H9 (cell line): Measurements from ENCODE around the gene TBC1D20. TPM values are rescaled to one million over a fixed set of nuclear protein-coding genes. Genes with fewer than 3 reads are reported as not detected.

Experiments
- DNase-seq: peaks from one replicate; pipeline ENCODE4 v3.0.0-alpha.2; 2017
- H2AFZ ChIP-seq: one replicate; pipeline ENCODE4 v1.6.1; 2013; ENCODE audit warnings: mild to moderate bottlenecking, low read length, control low read depth, moderate library complexity
- H2AK5ac ChIP-seq: 2 replicates; pipeline ENCODE4 v1.6.1; 2013; ENCODE audit warnings: low read length, control low read depth, mixed read lengths; ENCODE audit not compliant: insufficient read length
- H2BK120ac ChIP-seq: one replicate; pipeline ENCODE4 v1.6.1; 2013; ENCODE audit warnings: low read depth, mild to moderate bottlenecking, low read length, control low read depth, inconsistent platforms; ENCODE audit not compliant: poor library complexity, severe bottlenecking
- H2BK12ac ChIP-seq: 2 replicates; pipeline ENCODE4 v1.6.1; 2013; ENCODE audit warnings: low read length, control low read depth, mixed read lengths, low read depth; ENCODE audit not compliant: insufficient read length
- H2BK15ac ChIP-seq: 2 replicates; pipeline ENCODE4 v1.6.1; 2013; ENCODE audit warnings: low read depth, low read length, control low read depth
- H2BK20ac ChIP-seq: one replicate; pipeline ENCODE4 v1.6.1; 2013; ENCODE audit warnings: low read depth, mild to moderate bottlenecking, low read length, control low read depth, inconsistent platforms; ENCODE audit not compliant: poor library complexity, severe bottlenecking
- H2BK5ac ChIP-seq: 2 replicates; pipeline ENCODE4 v1.6.1; 2013; ENCODE audit warnings: low read length, control low read depth, mixed read lengths; ENCODE audit not compliant: insufficient read length
- H3K14ac ChIP-seq: 2 replicates; pipeline ENCODE4 v1.6.1; 2013; ENCODE audit warnings: low read length, control low read depth; ENCODE audit not compliant: insufficient read depth
- H3K18ac ChIP-seq: 2 replicates; pipeline ENCODE4 v1.6.1; 2013; ENCODE audit warnings: low read depth, mild to moderate bottlenecking, mixed read lengths, low read length, control low read depth; ENCODE audit not compliant: insufficient read length
- H3K23ac ChIP-seq: 2 replicates; pipeline ENCODE4 v1.6.1; 2013; ENCODE audit warnings: low read length, control low read depth, mixed read lengths, low read depth; ENCODE audit not compliant: insufficient read length
- H3K23me2 ChIP-seq: 2 replicates; pipeline ENCODE4 v1.6.1; 2013; ENCODE audit warnings: low read depth, mild to moderate bottlenecking, mixed read lengths, low read length, control low read depth; ENCODE audit not compliant: insufficient read length, poor library complexity, severe bottlenecking
- H3K27ac ChIP-seq: 2 replicates; pipeline ENCODE4 v1.5.1; 2013; ENCODE audit warnings: low read length, control low read depth, mixed read lengths, low read depth; ENCODE audit not compliant: insufficient read length
- H3K27me3 ChIP-seq: 2 replicates; pipeline ENCODE4 v1.6.1; 2013; ENCODE audit warnings: low read length, control low read depth, inconsistent platforms; ENCODE audit not compliant: insufficient read depth
- H3K4ac ChIP-seq: 2 replicates; pipeline ENCODE4 v1.6.1; 2013; ENCODE audit warnings: low read depth, mild to moderate bottlenecking, control low read depth, inconsistent platforms, low read length, moderate library complexity
- H3K4me1 ChIP-seq: 2 replicates; pipeline ENCODE4 v1.6.1; 2013; ENCODE audit warnings: low read length, control low read depth, inconsistent platforms; ENCODE audit not compliant: insufficient read depth
- H3K4me2 ChIP-seq: 2 replicates; pipeline ENCODE4 v1.6.1; 2013; ENCODE audit warnings: low read length, control low read depth, mixed read lengths; ENCODE audit not compliant: insufficient read length, insufficient read depth
- H3K56ac ChIP-seq: 2 replicates; pipeline ENCODE4 v1.6.1; 2013; ENCODE audit warnings: low read depth, mild to moderate bottlenecking, mixed read lengths, low read length, control low read depth; ENCODE audit not compliant: insufficient read length
- H3K79me1 ChIP-seq: 2 replicates; pipeline ENCODE4 v1.6.1; 2013; ENCODE audit warnings: low read depth, mild to moderate bottlenecking, moderate library complexity, low read length, control low read depth, inconsistent platforms; ENCODE audit not compliant: insufficient read depth, poor library complexity, severe bottlenecking
- H3K79me2 ChIP-seq: 2 replicates; pipeline ENCODE4 v1.6.1; 2013; ENCODE audit warnings: low read length, control low read depth, inconsistent platforms; ENCODE audit not compliant: insufficient read depth
- H3K9ac ChIP-seq: 2 replicates; pipeline ENCODE4 v1.6.1; 2013; ENCODE audit warnings: low read length, control low read depth, mixed read lengths; ENCODE audit not compliant: insufficient read length; ENCODE audit errors: extremely low read depth
- H3K9me3 ChIP-seq: one replicate; pipeline ENCODE4 v1.6.1; 2013; ENCODE audit warnings: low read depth, low read length, inconsistent platforms; ENCODE audit not compliant: control insufficient read depth
- H3T11ph ChIP-seq: one replicate; pipeline ENCODE4 v1.6.1; 2013; ENCODE audit warnings: mild to moderate bottlenecking, low read length, control low read depth, inconsistent platforms
- H4K20me1 ChIP-seq: one replicate; pipeline ENCODE4 v1.6.1; 2013; ENCODE audit not compliant: control insufficient read depth, insufficient read length, insufficient read depth
- H4K5ac ChIP-seq: 2 replicates; pipeline ENCODE4 v1.6.1; 2013; ENCODE audit warnings: low read depth, mild to moderate bottlenecking, mixed read lengths, low read length, control low read depth; ENCODE audit not compliant: insufficient read length
- H4K8ac ChIP-seq: replicated peaks from 2 replicates; pipeline ENCODE4 v1.6.1; 2013; ENCODE audit warnings: low read length, control low read depth, mixed read lengths, low read depth; ENCODE audit not compliant: insufficient read length
- H4K91ac ChIP-seq: 2 replicates; pipeline ENCODE4 v1.6.1; 2013; ENCODE audit warnings: low read depth, mild to moderate bottlenecking, moderate library complexity, mixed read lengths, low read length, control low read depth; ENCODE audit not compliant: insufficient read length
- H3K27ac Mint-ChIP-seq, 3 experiments: 2 replicates in 2 of 3; 3 replicates in 1 of 3; pipeline ENCODE4 v1.8.0; 2020 to 2021; ENCODE audit warnings: mixed read lengths in 3 of 3, mild to moderate bottlenecking in 1 of 3, moderate library complexity in 1 of 3
- H3K27me3 Mint-ChIP-seq: 2 replicates; pipeline ENCODE4 v1.8.0; 2021; ENCODE audit warnings: low read depth, mild to moderate bottlenecking, moderate library complexity, mixed read lengths
- H3K36me3 Mint-ChIP-seq, 3 experiments: 2 replicates in 2 of 3; 3 replicates in 1 of 3; pipeline ENCODE4 v1.8.0; 2020 to 2021; ENCODE audit warnings: low read depth in 3 of 3, mixed read lengths in 3 of 3; ENCODE audit not compliant: insufficient read depth in 1 of 3
- H3K4me1 Mint-ChIP-seq, 2 experiments: 2 replicates each; pipeline ENCODE4 v1.8.0; 2020; ENCODE audit warnings: mixed read lengths in 2 of 2
- H3K4me3 Mint-ChIP-seq, 2 experiments: 2 replicates in 1 of 2; 3 replicates in 1 of 2; pipeline ENCODE4 v1.8.0; 2020 to 2021; ENCODE audit warnings: mild to moderate bottlenecking in 2 of 2, mixed read lengths in 2 of 2, moderate library complexity in 1 of 2
- H3K9me3 Mint-ChIP-seq, 2 experiments: 2 replicates in 1 of 2; 3 replicates in 1 of 2; pipeline ENCODE4 v1.8.0; 2020; ENCODE audit warnings: mild to moderate bottlenecking in 2 of 2, mixed read lengths in 2 of 2, moderate library complexity in 1 of 2
- WGBS: extraction: QIAGEN DNeasy Blood & Tissue Kit; methylation state at CpG from one replicate; pipeline ENCODE4 v1.1.7; 2013; ENCODE audit warnings: missing lambda C conversion rate, low lambda C conversion rate, mixed read lengths; ENCODE audit not compliant: insufficient read length; ENCODE audit errors: extremely low coverage; 5-methylcytosine and 5-hydroxymethylcytosine counted together
- total RNA-seq: library from RNA; stranded (reverse); gene quantifications from 2 replicates; pipeline ENCODE4 v1.2.1, GENCODE V29; 2021
- TF ChIP-seq, protein P1 (sequence below): fragments of 200-600 bp; sonication (generic); conservative IDR thresholded peaks from 3 replicates; pipeline ENCODE4 v1.8.0; 2021; ENCODE audit warnings: antibody characterized with exemption, mild to moderate bottlenecking

Gene TBC1D20
- total RNA-seq, 1 experiment from 2014 or later, result 17.9 TPM

DNA sequence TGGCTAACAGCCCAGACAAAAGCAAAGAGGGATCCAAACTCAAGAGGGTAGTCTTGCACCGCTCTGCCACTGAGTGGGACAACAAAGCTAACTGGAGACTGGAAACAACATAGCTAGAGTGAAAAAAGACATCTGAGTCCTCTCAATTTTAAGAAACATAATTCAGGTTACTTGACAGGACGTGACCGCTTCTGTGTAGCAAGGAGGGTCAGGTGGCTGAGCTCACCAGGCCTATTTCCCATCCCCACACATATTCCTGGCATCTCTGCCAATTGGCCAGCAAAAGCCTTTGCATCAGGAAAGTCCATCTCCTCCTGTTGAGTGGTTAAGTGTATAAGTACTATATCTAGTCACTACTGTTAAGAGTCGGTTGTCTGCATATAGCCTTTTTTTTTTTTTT is 25.3 kb upstream of the TBC1D20 start:
- no peak overlapping the region for H4K5ac ChIP-seq
- no peaks in the 10 kb centered on the region for H3K4me1 ChIP-seq
- no peak overlapping the region for H3K56ac ChIP-seq
- H2BK15ac ChIP-seq, result no peak overlapping the region
- no peaks in the 10 kb centered on the region for H3K27me3 ChIP-seq
- H3K23me2 ChIP-seq, result no peaks in the 10 kb centered on the region
- DNase-seq, result no peak
- no peak overlapping the region for H4K8ac ChIP-seq
- H3K14ac ChIP-seq, result no peak overlapping the region
- no peaks in the 10 kb centered on the region for H3K4me1 Mint-ChIP-seq
- no peak overlapping the region for H2BK120ac ChIP-seq
- no peaks in the 10 kb centered on the region for H3K79me2 ChIP-seq
- no peak overlapping the region for H3K4me3 Mint-ChIP-seq
- WGBS, result no CpG with 5 or more reads among the region's 4 CpGs
- H2BK12ac ChIP-seq, result no peak overlapping the region
- no peak overlapping the region for H4K91ac ChIP-seq
- no peak overlapping the region; a peak in 1 of 7 replicates for H3K27ac Mint-ChIP-seq
- H3K27me3 Mint-ChIP-seq, result no peaks in the 10 kb centered on the region
- H3K18ac ChIP-seq, result no peak overlapping the region
- no peaks in the 10 kb centered on the region for H3K9me3 Mint-ChIP-seq
- no peaks in the 10 kb centered on the region for H4K20me1 ChIP-seq
- no peak overlapping the region for H3K9ac ChIP-seq
- H2BK5ac ChIP-seq, result no peak overlapping the region
- H2BK20ac ChIP-seq, result no peak overlapping the region
- H3T11ph ChIP-seq, result no peak overlapping the region
- H3K27ac ChIP-seq, result no peak overlapping the region
- no peak overlapping the region for H3K4ac ChIP-seq
- no peaks in the 10 kb centered on the region for H3K79me1 ChIP-seq
- H3K23ac ChIP-seq, result no peak overlapping the region
- H3K36me3 Mint-ChIP-seq, result peaks cover 57 to 95% (median 87%) of the 10 kb centered on the region in 3 experiments
- no peak overlapping the region for H3K4me2 ChIP-seq
- TF ChIP-seq, protein P1, sequence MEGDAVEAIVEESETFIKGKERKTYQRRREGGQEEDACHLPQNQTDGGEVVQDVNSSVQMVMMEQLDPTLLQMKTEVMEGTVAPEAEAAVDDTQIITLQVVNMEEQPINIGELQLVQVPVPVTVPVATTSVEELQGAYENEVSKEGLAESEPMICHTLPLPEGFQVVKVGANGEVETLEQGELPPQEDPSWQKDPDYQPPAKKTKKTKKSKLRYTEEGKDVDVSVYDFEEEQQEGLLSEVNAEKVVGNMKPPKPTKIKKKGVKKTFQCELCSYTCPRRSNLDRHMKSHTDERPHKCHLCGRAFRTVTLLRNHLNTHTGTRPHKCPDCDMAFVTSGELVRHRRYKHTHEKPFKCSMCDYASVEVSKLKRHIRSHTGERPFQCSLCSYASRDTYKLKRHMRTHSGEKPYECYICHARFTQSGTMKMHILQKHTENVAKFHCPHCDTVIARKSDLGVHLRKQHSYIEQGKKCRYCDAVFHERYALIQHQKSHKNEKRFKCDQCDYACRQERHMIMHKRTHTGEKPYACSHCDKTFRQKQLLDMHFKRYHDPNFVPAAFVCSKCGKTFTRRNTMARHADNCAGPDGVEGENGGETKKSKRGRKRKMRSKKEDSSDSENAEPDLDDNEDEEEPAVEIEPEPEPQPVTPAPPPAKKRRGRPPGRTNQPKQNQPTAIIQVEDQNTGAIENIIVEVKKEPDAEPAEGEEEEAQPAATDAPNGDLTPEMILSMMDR, result no peak
- H2AK5ac ChIP-seq, result no peak overlapping the region
- H2AFZ ChIP-seq, result no peak overlapping the region
- no peaks in the 10 kb centered on the region for H3K9me3 ChIP-seq
